Loucy (cell line): ENCODE data around the gene MICU1.

Source experiments
- EZH2phosphoT487 ChIP-seq: fragments of 200-600 bp; IDR thresholded peaks from 2 replicates; pipeline ENCODE4 v1.6.1; 2018; ENCODE audit warnings: antibody characterized with exemption, mild to moderate bottlenecking, moderate library complexity, borderline replicate concordance
- TF ChIP-seq, protein P1 (sequence below): fragments of 200-600 bp; sonication (generic); conservative IDR thresholded peaks from 2 replicates; pipeline ENCODE4 v1.5.1; 2014; ENCODE audit warnings: mild to moderate bottlenecking, antibody characterized with exemption, low read length

DNA sequence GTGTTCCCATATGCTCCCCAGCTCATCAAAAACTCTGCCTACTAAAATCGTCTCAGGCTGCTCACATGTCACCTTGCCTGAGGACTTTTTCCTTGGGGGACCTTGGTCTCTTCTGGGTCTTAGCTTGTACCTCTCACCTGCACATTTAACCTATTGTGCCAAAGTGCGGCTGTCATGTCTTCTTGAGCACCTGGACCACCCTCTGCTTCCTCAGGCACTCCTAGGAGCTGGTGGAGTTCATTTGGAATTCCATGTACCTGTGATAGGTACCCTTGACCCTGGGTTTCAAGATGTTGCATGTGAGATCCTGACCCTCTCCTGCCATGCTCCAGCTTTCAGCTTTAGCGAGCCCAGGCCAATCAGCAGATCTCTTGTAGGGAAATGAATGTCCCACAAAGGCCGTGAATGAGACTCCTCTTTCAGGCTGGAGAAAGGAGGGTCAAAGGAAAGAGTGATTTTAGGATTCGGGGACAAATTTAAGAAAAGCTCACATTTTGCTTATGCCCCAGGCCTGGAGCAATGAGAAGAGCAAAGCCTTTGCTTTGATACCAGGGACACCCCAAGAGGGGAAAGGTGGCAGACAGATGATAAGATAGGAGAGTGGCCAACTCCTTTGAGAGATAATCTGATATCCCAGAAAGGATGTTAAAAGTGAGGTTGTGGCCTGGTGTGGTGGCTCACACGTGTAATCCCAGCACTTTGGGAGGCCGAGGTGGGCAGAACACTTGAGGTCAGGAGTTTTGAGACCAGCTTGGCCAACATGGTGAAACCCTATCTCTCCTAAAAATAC, 260.6 kb downstream of the MICU1 start:
- TF ChIP-seq, protein P1, sequence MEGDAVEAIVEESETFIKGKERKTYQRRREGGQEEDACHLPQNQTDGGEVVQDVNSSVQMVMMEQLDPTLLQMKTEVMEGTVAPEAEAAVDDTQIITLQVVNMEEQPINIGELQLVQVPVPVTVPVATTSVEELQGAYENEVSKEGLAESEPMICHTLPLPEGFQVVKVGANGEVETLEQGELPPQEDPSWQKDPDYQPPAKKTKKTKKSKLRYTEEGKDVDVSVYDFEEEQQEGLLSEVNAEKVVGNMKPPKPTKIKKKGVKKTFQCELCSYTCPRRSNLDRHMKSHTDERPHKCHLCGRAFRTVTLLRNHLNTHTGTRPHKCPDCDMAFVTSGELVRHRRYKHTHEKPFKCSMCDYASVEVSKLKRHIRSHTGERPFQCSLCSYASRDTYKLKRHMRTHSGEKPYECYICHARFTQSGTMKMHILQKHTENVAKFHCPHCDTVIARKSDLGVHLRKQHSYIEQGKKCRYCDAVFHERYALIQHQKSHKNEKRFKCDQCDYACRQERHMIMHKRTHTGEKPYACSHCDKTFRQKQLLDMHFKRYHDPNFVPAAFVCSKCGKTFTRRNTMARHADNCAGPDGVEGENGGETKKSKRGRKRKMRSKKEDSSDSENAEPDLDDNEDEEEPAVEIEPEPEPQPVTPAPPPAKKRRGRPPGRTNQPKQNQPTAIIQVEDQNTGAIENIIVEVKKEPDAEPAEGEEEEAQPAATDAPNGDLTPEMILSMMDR, result no peak
- no peak for TF ChIP-seq EZH2phosphoT487
